HG02885 (cell line): ENCODE measurements around the gene TARP.
A peak's percentile ranks its signal among the peaks of the same experiment; 100 is the strongest.

Experiments used
- ATAC-seq: cut with Tn5 transposase; IDR thresholded peaks from one replicate; pipeline ENCODE4 v1.9.1; 2021; ENCODE audit warnings: mild to moderate bottlenecking; ENCODE audit not compliant: unreplicated experiment, poor library complexity

TARP gene

DNA sequence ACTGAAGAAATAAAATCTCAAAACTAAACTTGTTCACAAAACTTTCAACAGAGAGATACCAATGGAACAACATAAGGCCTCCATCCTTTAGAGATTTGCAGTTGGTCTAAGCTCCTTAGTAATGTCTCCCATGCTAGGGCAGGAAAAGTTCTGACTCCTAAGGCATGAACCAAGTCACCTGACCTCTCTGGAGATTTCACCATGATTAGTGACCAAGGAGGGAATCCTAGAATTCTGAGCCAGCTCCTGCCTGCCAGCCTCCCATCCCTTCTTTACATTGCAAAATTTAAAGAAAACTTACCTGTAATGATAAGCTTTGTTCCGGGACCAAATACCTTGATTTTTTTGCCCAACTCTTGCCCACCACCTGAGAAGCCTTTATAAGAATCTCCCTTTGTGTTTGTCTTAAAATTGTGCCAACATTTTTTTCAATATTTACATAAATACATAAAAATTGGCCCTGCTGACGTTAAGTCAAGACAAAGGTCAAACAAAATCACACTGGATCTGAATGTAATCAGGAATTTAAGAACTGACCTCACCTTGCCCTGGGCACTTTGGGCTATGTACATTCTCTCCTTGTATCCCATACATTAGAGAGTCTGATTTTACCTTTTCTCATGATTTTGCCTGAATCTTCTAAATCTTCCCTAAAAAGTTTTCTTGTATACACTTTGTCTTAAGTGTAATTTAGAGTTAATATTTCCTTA is at the start of gene TARP:
Gene TARP (minus strand): TSS at position 351 of the 710 bp plus-strand sequence.
- ATAC-seq, result no peak

DNA sequence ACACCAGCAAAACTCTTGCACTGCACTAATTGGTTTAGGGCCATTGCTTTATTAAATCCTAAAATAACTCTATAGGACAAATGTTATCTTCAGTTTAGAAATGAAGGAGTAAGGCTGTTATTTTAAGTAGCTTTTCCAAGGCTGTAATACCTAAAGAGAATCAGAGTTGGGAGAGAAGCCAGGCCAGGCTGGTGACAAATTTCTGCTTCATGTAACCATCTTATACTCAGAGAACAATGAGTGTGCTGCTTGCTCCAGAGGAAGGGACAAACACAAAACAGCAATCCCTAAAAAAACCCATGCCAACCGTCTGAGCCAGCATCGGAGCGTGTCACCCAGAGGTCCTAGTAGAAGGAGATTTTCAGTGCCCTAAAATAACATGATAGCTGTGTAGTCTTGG is 49.7 kb upstream of the TARP start:
- no peak for ATAC-seq

DNA sequence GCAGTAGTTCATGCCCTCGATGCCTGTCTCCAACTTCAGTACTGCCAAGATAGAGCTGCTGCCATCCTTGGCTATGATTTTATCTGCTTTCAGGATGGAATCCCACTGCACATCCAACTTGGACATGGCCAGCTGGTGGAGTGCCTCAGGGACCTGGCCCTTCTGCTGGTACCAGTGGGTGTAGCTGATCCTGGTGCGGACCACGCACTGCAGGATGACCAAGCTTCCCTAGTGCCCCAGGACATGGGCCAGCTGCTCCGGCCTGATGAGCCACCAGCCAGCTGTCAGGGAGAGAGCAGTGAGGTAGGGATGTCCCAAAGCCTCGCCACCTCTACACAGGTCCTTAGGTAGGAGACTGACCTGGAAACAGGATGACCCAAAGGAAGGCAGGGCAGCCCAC is 49.0 kb upstream of the TARP start:
- ATAC-seq, result no peak

DNA sequence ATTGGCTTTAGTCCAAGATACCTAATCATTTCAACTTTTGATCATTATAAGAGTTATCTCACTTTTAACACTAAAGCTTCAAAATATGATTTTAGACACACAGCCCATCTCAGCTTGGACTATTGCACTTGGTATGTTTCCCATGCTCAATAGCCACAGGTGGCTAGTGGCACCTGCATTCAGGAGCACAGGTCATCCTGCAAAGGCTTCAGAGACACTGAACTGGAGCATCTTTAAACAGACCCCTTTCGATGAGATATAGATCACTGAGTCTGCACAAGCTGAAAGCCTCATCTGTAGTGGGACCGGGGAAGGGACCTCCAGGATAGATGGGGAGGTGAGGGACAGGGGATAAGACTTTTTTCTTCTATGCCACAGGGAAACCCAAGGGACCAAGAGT is 48.5 kb upstream of the TARP start:
- ATAC-seq, result no peak

DNA sequence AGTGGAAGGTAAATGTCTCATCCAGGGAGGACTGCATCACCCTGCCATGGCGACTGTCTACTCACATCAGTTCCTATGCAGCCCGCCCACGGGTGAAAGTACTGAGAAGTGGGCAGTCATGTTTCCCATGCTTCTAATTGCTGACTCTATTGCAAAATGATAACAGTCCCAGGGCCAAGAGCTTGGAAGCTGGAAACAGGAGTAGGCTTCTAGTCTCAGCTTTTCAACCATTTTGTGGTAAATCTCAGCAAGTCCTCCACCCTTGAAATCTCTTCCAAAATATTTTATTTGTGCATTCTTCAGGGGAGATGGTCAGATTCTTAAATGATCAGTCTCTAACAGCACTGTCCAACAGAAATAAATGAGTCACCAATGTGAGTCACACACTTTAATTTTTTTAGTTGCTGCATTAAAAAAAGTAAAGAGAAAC is 48.1 kb upstream of the TARP start:
- ATAC-seq, result no peak

DNA sequence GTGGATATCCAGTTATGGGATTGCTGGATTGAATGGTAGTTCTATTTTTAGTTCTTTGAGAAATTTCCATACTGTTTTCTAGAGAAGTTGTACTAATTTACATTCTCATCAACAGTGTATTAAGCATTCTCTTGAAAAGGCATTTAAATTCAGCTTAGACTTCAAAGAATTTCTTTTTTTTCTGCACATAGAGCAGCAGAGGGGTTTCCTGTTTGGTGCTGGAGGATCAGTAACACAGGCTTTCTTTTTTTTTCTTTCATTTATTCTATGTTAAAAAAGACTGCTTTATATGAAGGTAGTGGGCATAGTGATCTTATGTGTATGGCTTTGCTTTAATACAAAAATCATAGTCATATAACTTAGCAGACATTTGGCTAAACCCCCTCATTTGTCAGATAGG is 47.6 kb upstream of the TARP start:
- no peak for ATAC-seq

DNA sequence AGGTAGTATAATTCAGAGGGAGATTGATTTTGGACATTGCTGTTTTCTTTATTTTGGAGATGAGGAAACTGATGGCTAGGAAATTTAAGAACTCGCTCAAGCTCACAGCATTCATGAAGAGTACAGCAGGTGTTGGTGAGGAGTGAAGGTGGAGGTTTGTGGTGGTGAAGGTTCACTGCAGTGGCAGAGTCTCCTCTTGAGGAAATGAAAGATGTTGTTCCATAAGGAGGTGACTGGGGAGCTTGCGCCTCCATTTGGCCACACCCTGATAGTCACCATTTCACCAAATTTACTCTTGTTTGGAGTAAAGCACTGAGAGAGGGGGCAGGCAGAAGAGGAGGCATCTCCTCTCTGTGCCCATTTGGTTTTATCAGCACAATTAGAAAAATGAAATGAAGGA is 46.4 kb upstream of the TARP start:
- ATAC-seq, result no peak

DNA sequence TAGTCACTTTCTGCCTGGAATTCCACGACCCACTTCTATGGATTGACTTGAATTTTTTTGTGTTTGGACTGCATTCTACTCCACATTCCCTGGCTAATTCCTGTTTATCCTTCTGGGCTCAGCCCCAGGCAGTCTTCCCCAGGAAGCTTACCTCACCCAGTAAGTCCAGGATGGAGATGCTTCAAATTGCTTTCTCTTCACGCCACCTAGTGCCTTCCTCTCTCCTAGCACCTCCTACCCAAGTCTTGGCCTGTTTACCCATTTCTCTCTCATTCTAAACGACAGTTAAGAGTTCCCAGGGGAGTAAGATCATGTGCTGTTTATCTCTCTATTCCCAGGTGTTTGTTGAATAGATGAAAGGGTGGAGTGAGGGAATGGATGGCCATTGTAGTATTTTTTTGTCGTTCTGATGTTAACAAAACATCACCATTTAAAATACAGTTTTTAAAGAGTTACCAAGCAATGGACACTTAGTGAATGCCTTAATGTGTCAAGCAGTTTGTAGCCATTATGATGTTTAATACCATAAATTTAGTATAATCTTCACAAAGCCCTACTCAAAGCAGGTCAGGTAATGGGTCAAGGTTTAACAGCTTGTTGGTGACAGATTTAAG is 45.5 kb upstream of the TARP start:
- ATAC-seq, result peak; percentile 84

DNA sequence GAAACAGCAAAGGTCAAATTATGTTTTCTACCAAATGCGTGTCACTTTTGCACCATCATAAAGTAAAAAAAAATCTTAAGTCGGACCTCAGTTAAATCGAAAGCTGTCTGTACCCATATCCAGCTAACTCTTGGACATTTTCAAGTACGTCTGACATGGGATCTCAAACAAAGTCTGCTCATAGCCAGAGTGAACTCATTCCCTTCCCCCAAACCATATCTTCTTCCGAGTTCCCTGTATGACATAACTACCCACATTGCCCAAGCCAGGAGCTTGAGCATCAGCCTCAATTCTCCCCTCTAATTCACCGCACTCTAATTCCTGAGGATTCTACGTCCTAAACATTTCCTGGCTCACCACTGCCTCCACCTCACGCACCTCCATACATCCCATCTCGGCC is 44.8 kb upstream of the TARP start:
- ATAC-seq, result no peak

DNA sequence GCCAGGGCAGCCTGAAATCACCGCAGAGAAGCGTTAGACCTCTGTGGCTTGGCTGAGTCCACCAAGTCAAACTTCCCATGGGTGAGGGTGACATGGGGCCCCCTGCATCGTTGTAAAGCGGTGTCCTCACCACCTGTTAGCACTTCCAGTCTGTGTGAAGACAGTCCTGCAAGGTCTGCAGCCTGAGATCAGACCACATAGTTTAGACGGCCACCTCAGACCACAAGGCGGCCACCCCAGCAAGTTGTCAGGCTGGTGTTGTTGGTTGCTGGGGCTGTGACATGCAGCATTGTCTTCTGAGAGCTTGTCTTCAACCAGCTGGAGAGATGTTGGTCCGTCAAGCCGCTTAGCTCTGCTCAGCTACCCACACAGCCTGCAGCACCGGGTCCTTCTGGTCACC is 44.1 kb upstream of the TARP start:
- ATAC-seq, result no peak

DNA sequence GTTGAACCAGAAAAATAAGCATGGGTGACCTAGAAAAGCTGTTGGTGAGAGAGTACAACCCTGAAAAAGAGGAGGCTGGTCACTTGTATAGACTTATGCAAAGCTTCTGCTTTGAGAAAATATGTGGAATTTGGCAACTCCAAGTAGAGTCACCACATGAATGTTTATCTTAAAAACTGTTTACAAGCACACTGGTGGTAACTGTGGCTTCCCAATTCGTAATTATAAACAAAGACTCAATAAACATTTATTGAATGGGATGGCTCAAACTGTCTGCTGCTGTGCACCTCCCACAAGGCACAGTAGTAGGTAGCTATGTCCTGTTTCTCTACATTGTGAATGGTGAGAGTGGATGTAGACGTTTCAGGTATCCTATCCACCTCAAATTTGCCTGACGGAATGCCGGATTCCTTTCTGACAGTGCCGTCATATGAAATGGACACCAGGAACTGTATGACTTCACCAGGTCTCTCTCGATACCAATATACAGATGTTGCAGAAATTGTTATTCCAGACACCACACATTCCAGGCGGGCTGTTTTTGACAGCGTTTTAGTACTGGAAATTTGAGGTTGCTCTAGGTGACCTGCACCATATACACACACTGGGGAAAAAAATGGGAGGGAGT is 43.4 kb upstream of the TARP start:
- no peak for ATAC-seq

DNA sequence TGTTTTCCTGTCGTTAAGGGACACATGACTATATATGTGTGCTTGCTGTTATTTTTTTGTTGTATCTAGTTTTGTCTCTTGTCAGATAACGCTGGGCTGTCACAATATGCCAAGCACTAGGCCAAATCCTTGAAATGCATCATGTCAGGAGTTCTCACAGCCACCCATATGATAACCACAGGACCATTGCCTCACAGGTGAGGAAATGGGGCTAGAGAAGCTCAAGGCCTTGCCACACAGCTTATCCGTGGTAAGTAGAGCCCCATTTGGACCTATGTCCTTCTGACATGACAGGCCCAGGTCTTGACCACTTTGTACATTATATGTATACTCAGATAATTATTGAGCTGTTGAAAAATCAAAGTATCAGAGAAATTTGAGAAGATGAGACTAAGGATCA is 42.0 kb upstream of the TARP start:
- ATAC-seq, result no peak

DNA sequence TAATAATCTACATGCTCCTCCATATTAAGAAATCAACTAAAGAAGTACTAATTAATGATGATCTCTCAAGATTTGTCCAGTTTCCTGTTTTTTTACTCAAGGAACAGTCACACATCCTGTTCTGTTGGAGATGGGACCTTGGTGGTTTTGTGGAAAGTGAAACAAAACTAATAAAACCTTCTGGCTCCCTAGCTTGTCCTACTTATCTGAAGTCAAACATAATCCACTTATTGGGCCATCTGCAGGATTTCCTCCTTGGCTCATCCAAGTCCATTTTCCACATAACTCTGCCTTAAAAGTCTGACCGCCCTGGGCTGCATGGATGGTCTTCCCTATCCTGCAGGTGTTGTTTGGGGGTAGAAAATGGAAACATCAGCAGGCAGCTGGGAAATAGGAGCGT is 39.4 kb upstream of the TARP start:
- ATAC-seq, result no peak

DNA sequence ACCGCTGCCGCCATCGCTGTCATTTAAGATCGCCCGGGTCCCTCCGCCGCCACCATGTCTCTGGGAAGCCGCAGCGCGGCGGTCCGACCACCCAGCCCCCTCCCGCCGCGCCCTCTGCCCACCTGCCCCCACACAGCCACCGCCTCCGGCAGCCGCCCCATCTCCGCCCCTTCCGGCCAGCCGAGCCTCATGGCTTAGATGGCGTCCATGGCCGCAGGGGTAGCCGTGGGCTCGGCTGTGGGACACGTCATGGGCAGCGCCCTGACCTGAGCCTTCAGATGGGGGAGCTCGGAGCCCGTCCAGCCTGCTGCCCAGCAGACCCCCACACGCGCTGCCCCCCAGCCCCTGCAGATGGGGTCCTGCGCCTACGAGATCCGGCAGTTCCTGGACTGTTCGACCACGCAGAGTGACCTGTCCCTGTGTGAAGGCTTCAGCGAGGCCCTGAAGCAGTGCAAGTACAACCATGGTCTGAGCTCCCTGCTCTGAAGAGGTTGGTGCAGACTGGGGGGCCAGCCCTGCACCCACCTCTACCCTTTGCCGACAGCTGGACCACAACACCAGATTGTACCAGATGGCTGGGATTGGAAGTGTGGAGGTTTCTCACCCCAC is 38.0 kb upstream of the TARP start:
- ATAC-seq, result no peak

DNA sequence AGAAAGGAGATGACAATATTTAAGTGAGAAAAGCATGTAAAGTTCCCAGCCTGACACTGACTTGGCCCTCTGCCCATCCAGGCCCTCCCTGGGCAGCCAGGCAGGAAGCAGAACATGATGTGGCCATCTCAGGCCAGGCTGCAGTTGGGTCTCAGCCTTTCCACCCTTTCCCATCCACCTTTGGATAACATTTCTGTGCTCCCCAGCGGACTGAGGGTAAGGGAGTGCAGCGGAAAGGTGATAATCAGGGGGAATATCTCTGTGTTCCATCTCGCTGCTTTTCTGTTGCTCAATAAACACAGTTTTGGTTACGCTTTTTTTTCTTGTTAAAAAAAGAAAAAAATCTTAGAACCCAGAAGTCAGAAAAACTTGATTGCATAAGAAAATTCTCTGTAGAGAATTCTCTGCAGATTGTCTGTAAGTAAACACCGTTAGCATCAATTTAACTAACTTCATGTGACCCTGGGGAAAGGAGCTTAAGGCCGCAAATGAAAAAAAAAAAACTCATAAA is 37.2 kb upstream of the TARP start:
- no peak for ATAC-seq

DNA sequence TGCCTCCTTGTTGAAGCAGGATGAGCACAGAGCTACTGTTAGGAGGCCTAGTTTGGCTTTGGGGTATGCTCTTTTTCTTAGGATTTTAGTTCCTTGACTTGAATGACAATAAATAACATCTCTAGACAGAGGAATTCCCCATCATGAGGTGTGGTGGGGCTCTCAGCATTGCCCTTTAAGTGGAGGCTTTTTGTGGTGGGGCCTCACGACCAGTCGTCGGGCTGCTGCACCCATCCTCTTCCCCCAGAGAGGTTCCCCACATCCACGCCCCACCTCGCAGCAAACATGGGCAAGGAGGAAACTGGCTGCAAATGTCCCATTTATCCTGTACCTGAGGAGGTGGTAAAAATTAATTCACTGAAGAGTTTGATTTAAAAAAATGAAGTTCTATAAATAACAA is 36.1 kb upstream of the TARP start:
- no peak for ATAC-seq

DNA sequence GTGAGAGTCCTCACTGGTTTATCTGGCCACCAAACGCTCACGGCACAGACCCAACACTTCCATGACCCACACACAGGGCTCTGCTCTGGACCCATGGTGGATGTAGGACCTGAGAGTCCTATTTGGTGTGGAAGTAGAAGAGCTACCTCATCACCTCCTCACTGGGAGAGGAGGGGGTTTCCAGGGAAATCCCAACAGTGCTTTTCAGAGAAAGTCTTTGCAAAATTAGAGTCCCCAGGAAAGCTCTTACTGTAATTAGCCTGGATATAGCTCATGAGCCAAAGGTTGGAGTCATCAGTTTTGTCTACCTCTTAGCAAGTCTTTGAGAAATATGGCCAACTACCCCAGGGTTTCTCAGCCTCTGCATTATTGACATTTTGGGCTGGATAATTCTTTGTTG is 34.7 kb upstream of the TARP start:
- no peak for ATAC-seq

DNA sequence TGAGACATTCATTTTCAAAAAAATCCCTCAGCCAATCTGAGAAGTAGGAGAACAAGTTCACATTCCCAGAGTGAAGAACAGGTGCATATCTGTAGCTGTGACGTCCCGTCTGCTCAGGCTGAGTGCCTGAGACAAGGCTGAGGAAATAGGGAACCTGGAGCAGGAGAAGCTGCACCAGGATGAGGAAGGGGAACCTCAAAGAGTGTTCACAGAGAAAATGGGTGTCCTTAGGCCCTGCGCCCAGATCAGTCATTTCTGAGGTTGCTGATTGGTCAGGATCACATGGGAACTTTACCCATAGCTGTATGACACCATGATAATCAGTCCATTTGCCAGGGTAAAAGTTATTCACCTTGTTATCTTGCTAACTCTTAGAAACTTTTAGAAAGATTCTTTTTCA is 34.2 kb upstream of the TARP start:
- ATAC-seq, result no peak

DNA sequence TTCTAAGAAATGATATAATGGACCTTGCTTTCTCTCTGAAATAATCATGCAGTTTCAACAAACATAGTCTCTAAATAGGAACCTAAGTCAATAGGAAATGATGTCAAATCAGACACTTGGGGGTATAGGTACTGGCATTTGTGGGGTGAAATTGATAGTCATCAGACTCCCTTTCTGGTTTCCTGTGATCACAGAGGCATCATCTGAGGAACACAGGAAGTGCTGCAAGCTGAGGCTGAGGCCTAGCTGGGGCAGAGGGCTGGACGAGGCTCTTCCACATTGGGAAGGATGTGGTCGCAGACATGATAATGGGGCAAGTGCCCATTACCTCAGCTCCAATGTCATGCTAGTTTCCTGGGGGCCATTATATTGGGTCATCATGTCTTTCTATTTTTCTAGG is 33.5 kb upstream of the TARP start:
- ATAC-seq, result no peak

DNA sequence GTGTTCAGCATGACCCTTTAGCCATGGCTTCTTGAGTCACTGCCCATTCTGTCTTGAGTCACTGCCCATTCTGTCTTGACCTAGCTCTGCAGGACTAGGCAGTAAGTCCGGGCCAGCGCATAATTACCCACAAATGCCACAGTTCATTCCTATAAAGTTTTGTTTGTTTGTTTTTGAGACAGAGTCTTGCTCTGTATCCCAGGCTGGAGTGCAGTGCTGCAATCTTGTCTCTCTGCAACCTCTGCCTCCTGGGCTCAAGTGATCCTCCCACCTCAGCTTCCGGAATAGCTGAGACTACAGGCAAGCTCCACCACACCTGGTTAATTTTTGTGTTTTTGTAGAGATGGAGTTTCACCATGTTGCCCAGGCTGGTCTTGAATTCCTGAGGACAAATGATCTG is 32.7 kb upstream of the TARP start:
- no peak for ATAC-seq

DNA sequence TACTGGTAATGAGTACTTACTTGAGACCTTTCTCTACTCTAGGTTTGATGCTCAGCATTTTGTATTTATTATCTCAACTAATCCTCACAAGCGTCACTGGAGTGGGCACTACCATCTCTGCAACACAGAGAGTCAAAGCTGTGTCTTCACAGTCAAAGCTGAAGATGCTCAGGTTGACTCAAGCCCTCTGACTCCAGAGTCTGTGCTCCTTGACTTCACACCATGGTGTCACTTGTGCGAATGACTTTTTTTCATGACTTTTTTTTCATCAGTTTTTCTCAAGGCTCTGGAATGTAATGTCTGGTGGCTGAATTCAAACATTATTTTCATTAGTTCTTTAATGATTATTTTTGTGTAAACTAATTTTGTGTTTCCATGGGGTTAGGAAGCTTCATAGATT is 30.4 kb upstream of the TARP start:
- ATAC-seq, result no peak
